NCI-H2227 (cell line): ENCODE data around the gene MYO18A.
"Not testable (repeated sequence)": the region's sequence is repeated elsewhere in the genome, so short reads cannot be mapped to it uniquely, and the experiment has no call there.

Source experiments
- DNase-seq: peaks from one replicate; lab custom pipeline; 2025; ENCODE audit not compliant: unreplicated experiment; lab: John Stamatoyannopoulos, UW

Gene MYO18A

GRCh38 chr17:29107933-29108822 is 72.0 kb downstream of the MYO18A start:
- no peak for DNase-seq

GRCh38 chr17:29107084-29107483 is 73.1 kb downstream of the MYO18A start:
- DNase-seq = no peak

- DNase-seq = no peak
These were observed 76.9 kb downstream of the MYO18A start for GRCh38 chr17:29103341-29103740.

GRCh38 chr17:29102741-29103181 is 77.4 kb downstream of the MYO18A start:
- DNase-seq = no peak

- no peak for DNase-seq
These were observed 78.2 kb downstream of the MYO18A start for GRCh38 chr17:29102046-29102445.

- DNase-seq = no peak
These were observed 79.9 kb downstream of the MYO18A start for GRCh38 chr17:29100296-29100695.

GRCh38 chr17:29099527-29099926 is 80.7 kb downstream of the MYO18A start:
- no peak for DNase-seq

GRCh38 chr17:29096094-29096493 is 84.1 kb downstream of the MYO18A start:
- DNase-seq = no peak

GRCh38 chr17:29095439-29095838 is 84.8 kb downstream of the MYO18A start:
- no peak for DNase-seq

- DNase-seq = no peak
These were observed 86.0 kb downstream of the MYO18A start for GRCh38 chr17:29094101-29094708.

- DNase-seq = no peak
These were observed 86.9 kb downstream of the MYO18A start for GRCh38 chr17:29093090-29093871.

- peak; percentile 26 for DNase-seq
These were observed 88.5 kb downstream of the MYO18A start for GRCh38 chr17:29091606-29092289.

GRCh38 chr17:29090750-29091605 is 89.2 kb downstream of the MYO18A start:
- DNase-seq = peak; percentile 41

- DNase-seq = no peak
These were observed 90.1 kb downstream of the MYO18A start for GRCh38 chr17:29090108-29090507.

- DNase-seq = peak; percentile 5
These were observed 90.6 kb downstream of the MYO18A start for GRCh38 chr17:29089601-29090044.

- not testable (repeated sequence) for DNase-seq
These were observed 91.4 kb downstream of the MYO18A start for GRCh38 chr17:29088782-29089181.

GRCh38 chr17:29086628-29087332 is 93.4 kb downstream of the MYO18A start:
- DNase-seq = peak; percentile 21

- DNase-seq = no peak
These were observed 95.0 kb downstream of the MYO18A start for GRCh38 chr17:29085223-29085622.

GRCh38 chr17:29084541-29085146 is 95.6 kb downstream of the MYO18A start:
- peak; percentile 73 for DNase-seq
